GM12878 (cell line): ENCODE measurements around the gene BRSK2. TPM values are rescaled to one million over a fixed set of nuclear protein-coding genes. Genes with fewer than 3 reads are reported as not detected.

Experiments
- ATAC-seq: fragments of 200-7000 bp; cut with Tn5 transposase; 3 replicates; pipeline ENCODE4 v1.9.1; 2020; ENCODE audit warnings: mild to moderate bottlenecking, moderate library complexity
- BruUV-seq: library from RNA; stranded (reverse); fragments of 400-500 nt; replicated peaks from 2 replicates; lab custom pipeline; 2021; lab: Mats Ljungman, UMichigan
- CTCF ChIA-PET: fragments of 300-600 bp; sonication (Branson Sonifier 250); formaldehyde crosslinking; extraction: SDS; loops from one replicate; lab custom pipeline; 2021; ENCODE audit warnings: inconsistent platforms; lab: Yijun Ruan, JAX
- POLR2A ChIA-PET: fragments of 350-600 bp; formaldehyde crosslinking; extraction: SDS; loops from one replicate; lab custom pipeline; 2021; ENCODE audit warnings: inconsistent platforms; lab: Charles Lee
- RAD21 ChIA-PET: fragments of 300-600 bp; sonication (Branson Sonifier 250); formaldehyde crosslinking; loops from one replicate; lab custom pipeline; 2023; ENCODE audit warnings: antibody characterized with exemption; ENCODE audit not compliant: unreplicated experiment; lab: Charles Lee
- SMC1A ChIA-PET: fragments of 300-600 bp; sonication (Branson Sonifier 250); formaldehyde crosslinking; loops from one replicate; lab custom pipeline; 2023; ENCODE audit not compliant: unreplicated experiment, uncharacterized antibody; lab: Charles Lee
- DNase-seq: peaks from one replicate; pipeline ENCODE4 v3.0.0-alpha.2; 2011; ENCODE audit warnings: low read depth, low spot score
- FAIRE-seq: peaks from 3 replicates; lab custom pipeline; 2011; peaks lifted over from hg19 to GRCh38; lab: Jason Lieb, UNC
- H2AFZ ChIP-seq: 2 replicates; pipeline ENCODE4 v1.6.0; 2011; ENCODE audit warnings: low read depth, low read length, control low read depth; ENCODE audit not compliant: control insufficient read depth
- H3K27ac ChIP-seq: 2 replicates; pipeline ENCODE4 v1.5.1; 2011; ENCODE audit warnings: control low read depth; ENCODE audit not compliant: control insufficient read depth, insufficient read depth
- H3K27me3 ChIP-seq, 2 experiments: replicated peaks in 1 of 2; 2 replicates each; pipeline versions ENCODE4 v1.6.0 to v1.6.1; 2011; ENCODE audit warnings: low read length in 1 of 2; ENCODE audit not compliant: control insufficient read depth in 2 of 2, insufficient read depth in 2 of 2
- H3K36me3 ChIP-seq, 2 experiments: 2 replicates each; pipeline ENCODE4 v1.5.1; 2011; ENCODE audit warnings: low read length in 1 of 2; ENCODE audit not compliant: control insufficient read depth in 2 of 2, insufficient read depth in 2 of 2
- H3K4me1 ChIP-seq: 2 replicates; pipeline ENCODE4 v1.6.1; 2011; ENCODE audit warnings: mild to moderate bottlenecking, low read length, moderate library complexity, mixed read lengths; ENCODE audit not compliant: control insufficient read depth, insufficient read depth
- H3K4me2 ChIP-seq: 2 replicates; pipeline ENCODE4 v1.6.0; 2011; ENCODE audit warnings: control low read depth; ENCODE audit not compliant: control insufficient read depth, insufficient read depth
- H3K4me3 ChIP-seq: fragments of 200-600 bp; sonication (generic); 2 replicates; pipeline ENCODE4 v1.5.1; 2016
- H3K79me2 ChIP-seq: 2 replicates; pipeline ENCODE4 v1.6.0; 2011; ENCODE audit warnings: low read length; ENCODE audit not compliant: control insufficient read depth, insufficient read depth
- H3K9ac ChIP-seq: 2 replicates; pipeline ENCODE4 v1.8.0; 2011; ENCODE audit warnings: low read length, control low read depth, mixed read lengths; ENCODE audit not compliant: control insufficient read depth, insufficient read depth
- H3K9me3 ChIP-seq: replicated peaks from 3 replicates; pipeline ENCODE4 v1.5.1; 2011; ENCODE audit warnings: mild to moderate bottlenecking, low read length; ENCODE audit not compliant: control insufficient read depth, insufficient read depth
- H4K20me1 ChIP-seq: 2 replicates; pipeline ENCODE4 v1.6.0; 2011; ENCODE audit not compliant: control insufficient read depth, insufficient read depth
- CHD4 ChIP-seq: fragments of 200-600 bp; sonication (generic); IDR thresholded peaks from 2 replicates; pipeline ENCODE4 v1.6.1; 2016; ENCODE audit warnings: mild to moderate bottlenecking
- CUX1 ChIP-seq: IDR thresholded peaks from 2 replicates; pipeline ENCODE4 v1.6.1; 2012; ENCODE audit warnings: improper control_type of control experiment, low read depth, low read length; ENCODE audit not compliant: insufficient replicate concordance
- IKZF1 ChIP-seq: fragments of 450-650 bp; conservative IDR thresholded peaks from 2 replicates; pipeline ENCODE4 v1.6.1; 2017; ENCODE audit warnings: antibody characterized with exemption, mild to moderate bottlenecking
- NKRF ChIP-seq: fragments of 450-650 bp; conservative IDR thresholded peaks from 2 replicates; pipeline ENCODE4 v1.6.1; 2017; ENCODE audit warnings: mild to moderate bottlenecking, moderate library complexity
- RCOR1 ChIP-seq: conservative IDR thresholded peaks from 2 replicates; pipeline ENCODE4 v1.6.1; 2012; ENCODE audit warnings: low read depth, low read length, improper control_type of control experiment
- RFX5 ChIP-seq: IDR thresholded peaks from 2 replicates; pipeline ENCODE4 v1.6.1; 2011; ENCODE audit warnings: low read depth, low read length, improper control_type of control experiment
- USF1 ChIP-seq: IDR thresholded peaks from 2 replicates; pipeline ENCODE4 v1.6.1; 2011; ENCODE audit warnings: borderline replicate concordance, low read depth, mild to moderate bottlenecking, moderate library complexity, mixed read lengths, low read length; ENCODE audit not compliant: insufficient read depth; ENCODE audit errors: extremely low read length
- ZNF24 ChIP-seq: fragments of 450-650 bp; IDR thresholded peaks from 2 replicates; pipeline ENCODE4 v1.6.1; 2017; ENCODE audit warnings: antibody characterized with exemption, mild to moderate bottlenecking
- WGBS: methylation state at CpG from one replicate; pipeline ENCODE4 v1.1.6; 2016; ENCODE audit warnings: low lambda C conversion rate; ENCODE audit not compliant: insufficient replicate concordance, insufficient coverage; ENCODE audit errors: missing lambda C conversion rate; 5-methylcytosine and 5-hydroxymethylcytosine counted together
- in situ Hi-C: fragments of 300-500 bp; cut with MboI; formaldehyde crosslinking; loops from 9 replicates; pipeline ENCODE4 v1.14.3; 2018; ENCODE audit warnings: mixed read lengths
- intact Hi-C: fragments of 100-400 bp; cut with micrococcal nuclease; formaldehyde crosslinking; loops from one replicate; pipeline ENCODE4 v1.14.2; 2022; ENCODE audit not compliant: unreplicated experiment
- polyA plus RNA-seq, 11 experiments: library from polyadenylated mRNA; depleted of rRNA in 4 of 11; unstranded in 6 of 11; stranded (reverse) in 5 of 11; fragments of >200 nt; fragmentation: Nextera tagmentation in 4 of 11; fragmentation: Illumina TruSeq in 1 of 11; extraction: Ambion mirVana in 4 of 11; extraction: Trizol in 1 of 11; gene quantifications; 1 replicate in 1 of 11; 2 replicates in 10 of 11; pipeline versions ENCODE4 v1.2.1 to v1.2.3, GENCODE V29; 2011 to 2016; ENCODE audit warnings: inconsistent platforms in 2 of 11, missing spikeins in 2 of 11, low read depth in 1 of 11
- total RNA-seq, 4 experiments: library from RNA; depleted of rRNA in 3 of 4; stranded (reverse); fragments of >200 nt in 3 of 4; fragmentation: Illumina TruSeq in 1 of 4; extraction: Trizol in 1 of 4; gene quantifications; 2 replicates each; pipeline versions ENCODE4 v1.2.1 to v1.2.3, GENCODE V29; 2013 to 2021

The BRSK2 gene
- total and polyA plus RNA-seq, 10 of the 15 experiments (the other 5 are each of a cell fraction or from before 2014, with no cell fraction given): 0.13 TPM; not detected in 9

- WGBS: 49% methylated on average over 9 of the region's 9 CpGs
- POLR2A ChIA-PET: no interaction called here
- Histone ChIP-seq H4K20me1 (no peaks in the 10 kb centered on the region), H2AFZ (no peak overlapping the region), H3K36me3 (no peaks in the 10 kb centered on the region; a peak in 1 of 4 replicates), H3K27me3 (no peaks in the 10 kb centered on the region), H3K79me2 (no peaks in the 10 kb centered on the region), H3K27ac (no peak overlapping the region), H3K4me1 (no peaks in the 10 kb centered on the region), H3K4me2 (no peak overlapping the region), H3K9ac (no peak overlapping the region), H3K4me3 (no peak overlapping the region), H3K9me3 (peaks cover 4% of the 10 kb centered on the region; the same call in 1 of the 3 replicates)
- TF ChIP-seq NKRF: no peak
- no peak for TF ChIP-seq RCOR1
- TF ChIP-seq CUX1: no peak
- no peak for TF ChIP-seq CHD4
- no peak for TF ChIP-seq IKZF1
- TF ChIP-seq USF1: no peak
- no peak for TF ChIP-seq ZNF24
- no peak for TF ChIP-seq RFX5
- ATAC-seq (no peak), FAIRE-seq (no peak), DNase-seq (no peak)
- BruUV-seq: no TSS peak
- CTCF ChIA-PET: no interaction called here
- intact Hi-C loops (no loop called here), in situ Hi-C loops (no loop called here)
- RAD21 ChIA-PET: no interaction called here
- SMC1A ChIA-PET: no interaction called here
Observed at GRCh38 chr11:1368216-1368615, 21.5 kb upstream of the BRSK2 start.
